DMS53 treated with DMSO at 0.1 percent for 48 hours (cell line): ENCODE results near the gene DBI.
"Not testable (repeated sequence)": the region's sequence is repeated elsewhere in the genome, so short reads cannot be mapped to it uniquely, and the experiment has no call there.

Source experiments
- DNase-seq: peaks from one replicate; lab custom pipeline; 2025; ENCODE audit not compliant: unreplicated experiment; lab: John Stamatoyannopoulos, UW

Gene DBI

GRCh38 chr2:119364798-119365197 is 2.0 kb upstream of the DBI start:
- DNase-seq = no peak

DNA sequence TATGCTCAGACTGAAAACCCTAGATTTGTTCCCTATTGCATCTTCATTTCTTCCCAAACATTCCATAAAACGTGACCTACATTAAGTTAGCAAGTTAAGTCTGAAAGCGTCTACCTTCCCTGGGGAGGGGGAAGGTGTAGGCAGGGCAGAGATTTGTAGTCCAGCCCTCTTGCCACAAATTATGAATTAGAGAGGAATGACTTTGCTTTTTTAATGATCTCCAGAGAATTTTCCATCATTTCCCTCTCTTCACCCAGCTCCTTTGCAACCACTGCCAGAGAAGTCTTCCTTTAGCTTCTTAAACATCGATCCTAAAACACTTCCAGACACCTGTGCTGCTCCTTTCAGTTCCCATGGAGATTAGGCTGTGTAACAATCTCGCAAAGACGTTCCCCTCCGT is 1.3 kb upstream of the DBI start:
- DNase-seq = no peak

DNA sequence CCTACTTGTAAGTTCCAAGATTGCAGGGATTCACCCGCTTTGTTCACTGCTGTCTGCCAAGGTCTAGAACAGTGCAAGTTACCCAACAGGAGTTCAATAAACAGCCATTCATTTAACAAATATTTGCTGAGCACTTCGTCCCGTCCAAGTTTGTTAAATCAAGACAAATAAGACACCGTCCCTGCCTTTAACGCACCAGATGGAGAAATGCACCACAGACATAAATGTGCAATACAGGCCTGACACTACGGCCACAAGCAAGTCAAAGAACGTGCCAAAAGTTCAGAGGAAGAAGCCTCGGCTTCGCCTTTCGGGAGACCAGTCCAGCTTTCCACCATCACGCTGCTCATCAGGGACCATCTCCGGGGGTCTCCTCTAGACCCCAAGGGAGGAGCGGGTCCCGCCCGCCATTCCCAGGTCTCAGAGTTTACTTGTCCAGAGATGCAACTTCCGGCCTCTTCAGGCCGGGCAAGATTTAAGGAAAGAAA is 572 bp upstream of the DBI start:
- DNase-seq = peak; percentile 41

- DNase-seq = peak; percentile 11
Observed at GRCh38 chr2:119367472-119368099, 809 bp downstream of the DBI start.

GRCh38 chr2:119369845-119370244 is 3.1 kb downstream of the DBI start:
- DNase-seq = no peak

GRCh38 chr2:119371111-119371510 is 4.3 kb downstream of the DBI start:
- DNase-seq = no peak

- no peak for DNase-seq
Observed at GRCh38 chr2:119372778-119373568, 6.2 kb downstream of the DBI start.

DNA sequence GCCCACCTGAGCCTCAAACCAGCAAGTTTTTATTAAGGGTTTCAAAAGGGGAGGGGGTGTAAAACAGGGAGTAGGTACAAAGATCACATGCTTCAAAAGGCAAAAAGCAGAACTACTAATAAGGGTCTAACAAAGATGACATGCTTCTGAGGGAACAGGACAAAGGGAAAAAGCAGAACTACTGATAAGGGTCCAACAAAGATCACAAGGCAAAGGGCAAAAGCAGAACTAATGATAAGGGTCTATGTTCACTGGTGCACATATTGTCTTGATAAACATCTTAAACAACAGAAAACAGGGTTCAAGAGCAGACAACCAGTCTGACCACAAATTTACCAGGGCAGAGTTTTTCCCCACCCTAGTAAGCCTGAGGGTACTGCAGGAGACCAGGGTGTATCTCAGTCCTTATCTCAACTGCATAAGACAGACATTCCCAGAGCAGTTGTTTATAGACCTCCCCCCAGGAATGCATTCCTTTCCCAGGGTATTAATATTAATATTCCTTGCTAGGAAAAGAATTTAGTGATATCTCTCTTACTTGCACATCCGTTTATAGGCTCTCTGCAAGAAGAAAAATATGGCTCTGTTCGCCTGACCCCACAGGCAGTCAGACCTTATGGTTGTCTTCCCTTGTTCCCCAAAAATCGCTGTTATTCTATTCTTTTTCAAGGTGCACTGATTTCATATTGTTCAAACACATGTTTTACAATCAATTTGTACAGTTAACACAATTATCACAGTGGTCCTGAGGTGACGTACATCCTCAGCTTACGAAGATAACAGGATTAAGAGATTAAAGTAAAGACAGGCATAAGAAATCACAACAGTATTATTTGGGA is 7.3 kb downstream of the DBI start:
- not testable (repeated sequence) for DNase-seq

DNA sequence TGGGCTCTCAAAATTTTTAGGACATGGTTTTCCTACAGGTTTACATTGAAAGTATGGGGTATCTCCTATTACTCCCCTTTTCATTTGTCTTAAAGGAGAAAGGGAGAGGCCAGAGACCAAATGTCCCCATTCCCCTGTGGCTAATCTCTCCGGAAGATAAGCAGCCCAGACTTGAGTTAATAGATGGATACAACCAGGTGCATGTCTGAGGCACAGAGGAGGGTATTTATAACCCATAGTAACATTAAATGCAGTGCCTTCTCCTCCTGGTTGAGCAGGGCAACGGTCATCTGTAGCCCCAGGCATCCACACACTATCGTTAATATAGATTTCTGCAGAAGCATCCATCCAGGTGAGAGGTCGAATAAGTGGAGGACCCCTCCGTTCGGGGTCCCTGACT is 9.6 kb downstream of the DBI start:
- not testable (repeated sequence) for DNase-seq

GRCh38 chr2:119376810-119377209 is 10.0 kb downstream of the DBI start:
- DNase-seq = no peak

DNA sequence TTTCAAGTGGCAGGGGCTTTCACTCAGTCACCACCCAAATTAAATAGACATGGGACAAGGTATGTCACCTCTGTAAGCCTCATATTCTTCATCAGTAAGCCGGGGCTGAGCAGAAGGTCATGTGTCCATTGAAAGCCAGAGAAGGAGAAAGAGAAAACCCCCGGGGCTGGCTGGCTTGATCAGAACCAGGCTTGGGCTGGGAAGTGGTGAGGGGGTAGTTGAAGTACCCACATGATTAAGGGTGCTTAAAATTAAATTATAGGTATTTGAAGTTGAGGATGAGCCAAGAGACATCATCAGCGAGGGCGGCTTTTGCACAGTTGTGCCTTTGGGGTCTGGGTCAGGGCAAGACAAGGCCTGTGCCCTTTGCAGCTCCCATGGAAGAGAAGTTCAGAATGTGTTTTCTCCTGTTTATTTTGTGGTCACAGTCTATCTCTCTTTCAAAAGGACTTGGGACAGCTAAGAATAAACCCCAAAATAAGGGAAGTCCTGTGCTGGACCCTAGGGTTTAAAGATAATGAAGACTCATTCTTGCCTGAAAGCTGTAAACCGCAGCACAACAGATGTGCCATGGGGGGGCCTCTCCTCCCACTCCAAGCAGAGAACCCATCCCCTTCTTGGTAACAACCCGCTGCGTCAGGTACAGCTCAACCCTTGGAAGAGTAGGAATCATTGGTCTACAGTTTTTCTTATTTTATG is 10.7 kb downstream of the DBI start:
- DNase-seq = no peak

GRCh38 chr2:119377993-119378345 is 11.2 kb downstream of the DBI start:
- DNase-seq = no peak

DNA sequence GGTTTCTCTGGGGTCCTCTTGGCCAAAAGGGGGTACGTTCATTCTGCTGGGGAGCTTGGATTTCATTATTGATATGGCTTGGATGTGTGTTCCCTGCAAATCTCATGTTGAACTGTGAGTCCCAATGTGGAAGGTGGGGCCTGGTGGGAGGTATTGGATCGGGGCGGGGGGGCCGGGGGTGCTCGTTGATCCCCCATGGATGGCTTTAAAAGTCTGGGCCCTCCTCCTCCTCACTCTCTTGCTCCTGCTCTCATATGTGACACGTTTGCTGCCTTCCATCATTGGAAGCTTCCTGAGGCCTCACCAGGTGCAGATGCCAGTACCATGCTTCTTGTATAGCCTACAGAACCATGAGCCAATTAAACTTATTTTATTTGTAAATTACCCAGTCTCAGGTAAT is 11.8 kb downstream of the DBI start:
- no peak for DNase-seq

DNA sequence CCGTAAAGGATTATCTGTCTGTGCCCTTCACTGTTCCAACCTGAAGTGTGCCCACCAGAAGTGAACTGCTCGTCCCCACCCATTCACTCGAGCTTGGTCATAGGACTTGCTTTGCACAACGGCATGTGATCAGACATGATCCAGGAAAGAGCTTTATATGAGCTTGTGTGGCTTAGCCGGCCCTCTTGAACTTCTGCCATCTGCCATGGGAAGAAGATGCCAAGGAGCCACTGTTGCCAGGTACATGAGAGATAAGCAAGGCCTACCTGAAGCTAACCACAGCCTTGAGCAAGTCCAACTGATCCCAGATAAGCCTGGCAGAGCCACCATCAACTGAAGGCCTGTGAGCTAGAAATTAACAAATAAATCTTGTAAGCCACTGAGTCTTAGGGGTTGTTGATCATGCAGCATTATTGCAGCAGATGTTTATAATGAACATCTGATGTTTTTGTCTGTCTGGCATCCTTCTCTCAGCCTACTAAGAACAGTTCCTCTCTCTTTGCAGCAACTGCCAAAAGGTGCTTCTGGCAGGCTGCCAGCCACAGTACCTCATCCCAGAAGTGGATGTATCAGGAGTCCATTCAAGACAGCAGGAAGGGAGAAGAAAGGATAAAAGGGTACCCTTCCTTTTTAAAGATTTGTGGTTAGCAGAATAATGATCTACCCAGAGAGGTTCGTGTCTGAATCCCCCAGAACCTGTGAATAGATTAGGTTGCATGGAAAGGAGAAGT is 16.8 kb downstream of the DBI start:
- no peak for DNase-seq

DNA sequence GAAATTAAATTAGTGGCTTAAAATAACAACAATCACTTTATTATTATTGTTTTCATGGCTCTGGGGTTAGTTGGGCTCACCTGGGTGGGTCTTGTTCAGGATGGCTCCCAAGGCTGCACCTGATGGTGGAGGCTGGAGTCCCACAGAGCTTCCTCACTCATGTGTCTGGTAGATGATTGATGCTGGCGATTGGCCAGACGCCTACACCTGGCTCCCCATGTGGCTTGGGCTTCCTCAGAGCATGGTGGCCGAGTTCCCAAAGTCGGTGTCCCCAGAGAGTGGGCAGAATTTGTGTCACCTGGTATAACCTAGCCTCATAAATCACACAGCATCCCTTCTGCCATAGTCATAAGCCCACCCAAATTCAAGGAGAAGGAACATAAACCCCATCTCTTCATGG is 18.2 kb downstream of the DBI start:
- DNase-seq = no peak

DNA sequence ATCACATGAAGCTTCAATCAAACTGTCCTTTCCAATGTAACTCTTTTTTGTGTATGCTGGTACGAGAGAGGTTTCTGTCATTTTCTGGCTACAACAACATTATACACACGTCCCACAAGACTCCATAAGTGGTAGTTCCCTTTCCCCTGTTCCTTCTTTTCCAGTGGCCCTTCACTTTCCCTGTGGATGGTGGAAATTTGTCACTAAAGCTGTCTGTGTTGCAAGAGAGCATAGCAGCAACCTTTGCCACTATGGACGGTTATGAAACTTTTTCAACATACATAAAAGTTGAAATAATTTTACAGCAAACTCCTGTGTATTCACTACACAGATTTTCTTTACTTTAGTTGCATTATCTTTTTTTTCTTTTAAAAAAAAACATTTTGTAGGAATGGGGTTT is 18.7 kb downstream of the DBI start:
- no peak for DNase-seq

DNA sequence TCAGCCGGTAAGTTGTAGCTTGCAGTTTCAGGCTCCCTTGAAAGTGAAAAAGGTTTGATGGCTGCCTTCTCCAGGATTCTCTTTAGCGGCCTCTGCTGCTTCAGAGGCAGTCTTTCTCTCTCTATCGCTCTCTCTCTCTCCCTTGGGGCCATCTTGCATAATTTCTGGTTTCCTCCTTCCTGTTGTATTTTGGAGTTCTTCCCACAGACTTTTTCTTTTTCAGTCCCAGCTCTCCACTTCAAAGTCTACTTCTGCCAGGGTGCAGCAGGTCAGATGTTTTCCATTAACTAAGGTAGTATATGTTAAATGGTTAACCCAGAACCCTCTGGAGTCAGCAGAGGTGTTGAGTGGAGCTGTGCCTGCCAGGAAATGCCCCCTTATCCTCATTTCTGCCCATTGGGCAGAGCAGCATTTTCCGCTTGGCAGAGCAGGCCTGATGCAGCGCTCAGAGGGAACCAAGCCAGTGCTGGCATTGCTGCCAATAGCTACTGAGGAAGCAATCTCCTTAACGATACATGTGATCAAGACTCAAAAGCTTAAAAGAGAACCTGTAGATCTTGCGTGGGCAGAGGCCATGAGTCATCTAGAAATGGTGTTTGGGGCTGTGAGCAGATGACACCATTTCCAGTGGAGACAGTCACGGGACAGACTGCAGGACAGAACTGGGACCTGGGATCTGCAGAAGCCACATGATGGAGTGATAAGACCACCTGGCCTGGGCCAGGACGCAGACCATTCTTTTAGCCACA is 20.8 kb downstream of the DBI start:
- DNase-seq = no peak

DNA sequence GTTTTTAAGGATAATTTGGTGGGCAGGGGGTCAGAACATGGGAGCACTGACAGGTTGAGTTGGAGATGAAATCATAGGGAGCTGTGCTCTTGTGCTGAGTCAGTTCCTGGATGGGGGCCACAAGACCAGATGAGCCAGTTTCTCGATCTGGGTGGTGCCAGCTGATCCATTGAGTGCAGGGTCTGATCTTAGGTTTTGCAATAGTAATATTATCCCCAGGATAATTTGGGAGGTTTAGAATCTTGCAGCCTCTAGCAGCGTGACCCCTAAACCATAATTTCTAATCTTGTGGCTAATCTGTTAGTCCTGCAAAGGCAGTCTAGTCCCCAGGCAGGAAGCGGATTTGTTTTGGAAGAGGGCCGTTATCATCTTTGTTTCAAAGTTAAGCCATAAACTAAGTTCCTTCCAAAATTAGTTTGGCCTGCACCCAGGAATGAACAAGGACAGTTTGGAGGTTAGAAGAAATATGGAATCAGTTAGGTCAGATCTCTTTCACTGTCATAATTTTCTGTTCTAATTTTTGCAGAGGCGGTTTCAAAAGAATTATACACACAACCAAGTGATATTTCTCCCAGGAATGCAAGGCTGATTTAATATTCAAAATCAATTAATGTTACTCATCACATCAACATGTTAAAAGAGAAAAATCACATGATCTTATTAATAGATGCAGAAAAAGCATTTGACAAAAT is 23.0 kb downstream of the DBI start:
- no peak for DNase-seq
